HepG2 (cell line): ENCODE results near the gene TKFC. TPM values are rescaled to one million over a fixed set of nuclear protein-coding genes. Genes with fewer than 3 reads are reported as not detected.

ENCODE experiments used
- ARNT ChIP-seq: fragments of 450-650 bp; IDR thresholded peaks from 2 replicates; pipeline ENCODE4 v1.6.1; 2017
- CBX2 ChIP-seq, 2 experiments: fragments of 200-600 bp in 1 of 2; sonication (generic); formaldehyde crosslinking in 1 of 2; IDR thresholded peaks; 2 replicates each; pipeline versions ENCODE4 v1.7.0 to v1.8.1; 2018 to 2022; ENCODE audit warnings: low read depth in 2 of 2, low read length in 1 of 2, mild to moderate bottlenecking in 1 of 2, missing genetic modification reagents in 1 of 2
- EEA1 ChIP-seq: sonication (generic); formaldehyde crosslinking; IDR thresholded peaks from 2 replicates; pipeline ENCODE4 v1.5.1; 2020; ENCODE audit warnings: mild to moderate bottlenecking, missing genetic modification reagents, borderline replicate concordance
- EP300 ChIP-seq, 3 experiments: sonication (generic) in 1 of 3; formaldehyde crosslinking in 1 of 3; IDR thresholded peaks; 2 replicates each; pipeline versions ENCODE4 v1.5.1 to v1.6.1; 2011 to 2020; ENCODE audit warnings: low read depth in 2 of 3, low read length in 2 of 3, borderline replicate concordance in 1 of 3, improper control_type of control experiment in 1 of 3, mild to moderate bottlenecking in 1 of 3, missing genetic modification reagents in 1 of 3, moderate library complexity in 1 of 3
- FOXA3 ChIP-seq: IDR thresholded peaks from 2 replicates; pipeline ENCODE4 v1.6.1; 2016; ENCODE audit warnings: missing genetic modification reagents, missing compliant biosample characterization
- IRF9 ChIP-seq: sonication (generic); formaldehyde crosslinking; IDR thresholded peaks from 2 replicates; pipeline ENCODE4 v1.8.0; 2022; ENCODE audit warnings: missing genetic modification reagents, mild to moderate bottlenecking, borderline replicate concordance
- MXI1 ChIP-seq: IDR thresholded peaks from 3 replicates; pipeline ENCODE4 v1.6.1; 2012; ENCODE audit warnings: low read depth, low read length, inconsistent platforms, borderline replicate concordance
- PLRG1 ChIP-seq: fragments of 450-650 bp; conservative IDR thresholded peaks from 2 replicates; pipeline ENCODE4 v1.6.1; 2016
- RAD51 ChIP-seq: fragments of 450-650 bp; IDR thresholded peaks from 2 replicates; pipeline ENCODE4 v1.6.1; 2016; ENCODE audit warnings: borderline replicate concordance
- RXRB ChIP-seq: IDR thresholded peaks from 2 replicates; pipeline ENCODE4 v1.6.1; 2016; ENCODE audit warnings: borderline replicate concordance, missing genetic modification reagents, missing compliant biosample characterization
- TCF7L2 ChIP-seq: IDR thresholded peaks from 2 replicates; pipeline ENCODE4 v1.6.1; 2011; ENCODE audit warnings: mild to moderate bottlenecking, low read depth, low read length, moderate library complexity
- ZBTB37 ChIP-seq: sonication (generic); formaldehyde crosslinking; IDR thresholded peaks from 2 replicates; pipeline ENCODE4 v1.4.0; 2020; ENCODE audit warnings: mild to moderate bottlenecking, missing genetic modification reagents
- ZIK1 ChIP-seq: sonication (generic); formaldehyde crosslinking; IDR thresholded peaks from 2 replicates; pipeline ENCODE4 v1.5.0; 2020; ENCODE audit warnings: mild to moderate bottlenecking, low read depth, missing genetic modification reagents, borderline replicate concordance
- ZNF142 ChIP-seq: sonication (generic); formaldehyde crosslinking; IDR thresholded peaks from 2 replicates; pipeline ENCODE4 v1.4.0; 2020; ENCODE audit warnings: missing genetic modification reagents
- ZNF234 ChIP-seq: sonication (generic); formaldehyde crosslinking; conservative IDR thresholded peaks from 2 replicates; pipeline ENCODE4 v1.5.1; 2020; ENCODE audit warnings: mild to moderate bottlenecking, missing genetic modification reagents
- ZNF276 ChIP-seq: sonication (generic); formaldehyde crosslinking; IDR thresholded peaks from 2 replicates; pipeline ENCODE4 v1.4.0; 2020; ENCODE audit warnings: mild to moderate bottlenecking, low read depth, missing genetic modification reagents
- ZNF546 ChIP-seq: sonication (generic); formaldehyde crosslinking; conservative IDR thresholded peaks from 2 replicates; pipeline ENCODE4 v1.8.1; 2023; ENCODE audit warnings: mild to moderate bottlenecking, missing genetic modification reagents
- polyA plus RNA-seq, 8 experiments: library from polyadenylated mRNA; depleted of rRNA in 3 of 8; stranded (reverse) in 7 of 8; unstranded in 1 of 8; fragments of >200 nt; fragmentation: Illumina TruSeq in 4 of 8; extraction: Trizol in 4 of 8; gene quantifications; 2 replicates each; pipeline versions ENCODE4 v1.2.1 to v1.2.3, GENCODE V29; 2011 to 2016; ENCODE audit warnings: low read depth in 4 of 8, missing spikeins in 1 of 8, mixed read lengths in 1 of 8; ENCODE audit not compliant: insufficient read depth in 1 of 8
- total RNA-seq, 5 experiments: library from RNA; depleted of rRNA; stranded (reverse); fragments of >200 nt; fragmentation: Illumina TruSeq; extraction: Trizol; gene quantifications; 2 replicates each; pipeline ENCODE4 v1.2.3, GENCODE V29; 2016; ENCODE audit warnings: low read depth in 1 of 5

Gene TKFC
- total and polyA plus RNA-seq, 2 of the 13 experiments (the other 11 are each of a cell fraction or from before 2014, with no cell fraction given): 147 to 197 TPM

GRCh38 chr11:61336171-61336935 is 3.3 kb downstream of the TKFC start (continued):
- TF ChIP-seq ZNF276 (CRISPR knock-in tag) (no peak), CBX2 (IDR thresholded peaks at IDR 0.05; ENCODE audit: low read depth, low read length) (no peak), CBX2 (CRISPR knock-in tag; IDR thresholded peaks at IDR 0.05; ENCODE audit: low read depth) (no peak), ZBTB37 (CRISPR knock-in tag) (no peak), TCF7L2 (no peak), RAD51 (no peak), RXRB (CRISPR knock-in tag) (peak; percentile 50; the same call in 1 of the 2 replicates), ZNF142 (CRISPR knock-in tag) (no peak), MXI1 (peak; percentile 56; the same call in 1 of the 3 replicates), FOXA3 (CRISPR knock-in tag) (0 out of 2 replicates have a peak, but pooled peaks have one; percentile 36), IRF9 (no peak), EEA1 (CRISPR knock-in tag) (no peak), PLRG1 (no peak), ZIK1 (no peak), ARNT (no peak), EP300 (IDR thresholded peaks at IDR 0.05; ENCODE audit: low read depth in 2 of 2, low read length in 2 of 2) (no peak), EP300 (CRISPR knock-in tag; IDR thresholded peaks at IDR 0.05; ENCODE audit: borderline replicate concordance) (no peak), ZNF234 (CRISPR knock-in tag) (no peak), ZNF546 (CRISPR knock-in tag) (peak; percentile 27; the same call in 1 of the 2 replicates)
